Measurements from ENCODE around the gene ZNF792. TPM values are rescaled to one million over a fixed set of nuclear protein-coding genes. Genes with fewer than 3 reads are reported as not detected.
"Not testable (repeated sequence)": the region's sequence is repeated elsewhere in the genome, so short reads cannot be mapped to it uniquely, and the experiment has no call there.

Gene ZNF792
- total RNA-seq, 1 experiment from 2014 or later, result 1.8 TPM

- DNase-seq (ENCODE audit: low read depth), result no peak
Observed at GRCh38 chr19:34972163-34972705, 8.2 kb upstream of the ZNF792 start.

GRCh38 chr19:34970185-34970780 is 6.3 kb upstream of the ZNF792 start:
- not testable (repeated sequence) for DNase-seq (ENCODE audit: low read depth)

- no peak for DNase-seq (ENCODE audit: low read depth)
Observed at GRCh38 chr19:34969721-34970120, 5.7 kb upstream of the ZNF792 start.

DNA sequence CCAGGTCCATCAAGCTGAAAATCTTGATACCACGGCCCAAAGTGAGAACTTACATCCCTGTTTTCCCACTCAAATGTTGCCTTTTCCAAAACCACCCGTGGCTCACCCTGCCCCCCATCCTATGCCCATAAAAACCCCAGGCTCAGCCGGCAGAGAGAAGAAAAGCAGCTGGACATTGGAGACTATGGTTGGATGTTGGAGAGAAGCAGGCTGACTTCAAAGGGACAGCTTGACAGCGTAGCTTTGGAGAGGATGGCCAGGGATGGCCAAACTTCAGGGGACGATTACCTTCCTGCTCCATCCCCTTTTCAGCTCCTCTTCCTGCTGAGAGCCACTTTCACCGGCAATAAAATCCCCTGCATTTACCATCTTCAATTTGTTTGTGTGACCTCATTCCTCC is 3.5 kb upstream of the ZNF792 start:
- no peak for DNase-seq (ENCODE audit: low read depth)

DNA sequence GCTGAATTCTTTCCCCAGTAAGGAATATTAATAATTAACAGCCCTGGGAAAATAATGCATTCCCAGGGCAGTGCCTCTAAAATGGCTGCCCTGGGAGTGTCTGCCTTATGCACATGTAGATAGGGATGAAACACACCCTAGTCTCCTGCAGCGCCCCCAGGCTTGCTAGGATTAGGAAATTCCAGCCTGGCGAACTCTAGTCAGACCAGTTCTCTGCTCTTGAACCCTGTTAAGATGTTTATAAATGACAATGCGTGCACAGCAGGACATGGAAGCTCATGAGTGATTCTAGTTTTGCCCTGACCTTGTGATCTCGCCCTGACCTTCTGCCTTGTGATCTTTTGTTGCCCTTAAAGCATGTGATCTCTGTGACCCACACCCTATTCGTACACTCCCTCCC is 1.5 kb upstream of the ZNF792 start:
- DNase-seq (ENCODE audit: low read depth), result not testable (repeated sequence)

DNA sequence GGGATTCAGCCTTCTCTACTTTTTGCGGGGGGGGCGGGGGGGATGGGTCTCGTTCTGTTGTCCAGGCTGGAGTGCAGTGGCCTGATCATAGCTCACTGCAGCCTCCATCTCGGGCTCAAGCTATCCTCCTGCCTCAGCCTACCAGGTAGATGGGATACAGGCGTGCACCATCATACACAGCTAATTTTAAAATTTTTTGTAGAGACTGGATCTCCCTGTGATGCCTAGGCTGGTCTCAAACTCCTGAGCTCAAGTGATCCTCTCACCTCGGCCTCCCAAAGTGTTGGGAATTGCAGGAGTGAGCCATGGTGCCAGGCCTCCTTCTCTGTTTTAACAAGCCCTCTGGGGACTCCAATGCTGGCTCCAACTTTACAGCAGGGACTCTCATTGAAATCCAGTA is 569 bp upstream of the ZNF792 start:
- no peak for DNase-seq (ENCODE audit: low read depth)

DNA sequence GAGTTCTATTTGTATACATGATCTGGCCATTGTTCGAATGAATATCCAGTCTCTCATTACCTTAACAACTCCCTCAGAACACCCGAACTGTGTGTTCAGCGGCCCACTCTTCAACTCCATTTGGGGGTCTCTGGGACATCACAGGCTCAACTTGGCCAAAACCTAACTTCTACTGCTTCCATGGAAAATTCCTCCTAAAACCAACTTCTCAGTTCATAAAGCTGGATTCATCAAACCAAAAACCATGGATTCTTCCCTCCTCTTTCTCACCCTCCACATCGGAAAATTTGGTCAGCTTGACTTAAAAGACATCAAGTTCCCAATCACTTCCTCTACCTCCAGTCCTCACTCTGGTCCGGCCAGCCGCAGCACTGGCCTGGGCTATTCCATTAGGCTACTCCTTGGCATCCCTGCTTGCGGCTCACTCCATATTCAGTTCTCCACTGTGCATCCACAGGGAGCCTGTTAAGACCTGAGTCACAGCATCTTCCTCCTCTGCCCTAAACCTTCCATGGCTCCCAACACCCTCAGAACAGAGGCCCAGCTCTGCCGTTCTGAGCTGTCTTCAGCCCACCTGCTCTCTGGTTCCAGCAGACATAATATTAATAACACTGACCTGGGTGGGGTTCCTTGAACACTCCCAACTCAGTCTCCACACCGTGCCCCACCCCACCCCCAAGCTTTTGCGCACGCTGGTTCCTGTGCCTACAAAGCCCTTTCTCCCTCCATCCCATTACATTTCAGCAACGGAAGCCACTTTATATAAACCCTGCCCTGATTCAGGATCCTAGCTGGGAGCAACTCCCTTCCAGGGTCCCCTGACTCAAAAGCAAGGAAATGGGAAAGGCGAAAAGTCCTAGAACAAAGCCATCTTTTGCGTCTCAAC is 1.1 kb downstream of the ZNF792 start:
- no peak for DNase-seq (ENCODE audit: low read depth)

DNA sequence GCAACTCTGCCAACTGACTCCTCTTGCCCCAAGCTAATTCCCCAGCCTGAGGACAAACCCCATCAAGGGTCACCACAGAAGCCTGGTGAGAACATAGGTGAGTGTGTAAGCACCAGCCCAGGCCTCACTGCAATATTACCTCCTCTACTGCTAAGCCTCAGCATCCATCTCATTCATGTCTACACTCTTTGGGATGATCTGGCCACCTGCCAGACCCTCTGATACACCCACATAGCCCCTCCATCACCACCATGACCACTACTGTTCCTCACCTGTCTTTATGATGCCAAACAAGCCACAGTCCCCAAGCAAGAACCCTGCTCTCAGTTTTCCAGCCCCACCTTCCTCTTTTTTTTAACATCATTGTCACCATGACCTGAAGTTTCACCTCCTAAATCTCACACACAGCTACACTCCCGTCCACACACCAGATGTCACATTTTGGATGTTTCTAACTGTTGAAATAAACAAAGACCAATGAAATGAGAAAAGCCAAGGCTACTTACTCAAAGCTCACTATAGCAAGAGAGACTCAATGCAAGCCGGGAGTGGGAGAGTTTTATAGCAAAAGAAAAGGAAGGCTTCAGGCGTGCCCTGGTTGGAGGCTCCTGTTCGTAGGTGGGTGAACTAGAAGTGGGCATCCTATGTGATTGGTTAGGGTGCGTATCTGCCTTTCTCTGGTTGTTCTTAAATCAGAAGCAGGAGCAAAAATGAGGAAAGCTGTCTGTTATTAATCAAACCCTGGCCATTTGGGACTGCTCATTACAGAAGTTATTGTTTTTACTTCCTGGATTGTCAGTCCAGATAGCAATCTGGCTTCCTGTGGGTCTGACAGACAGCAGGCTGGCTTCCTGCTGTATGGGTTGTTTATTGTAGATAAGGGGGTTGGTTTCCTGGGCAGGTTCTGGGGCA is 2.0 kb downstream of the ZNF792 start:
- DNase-seq (ENCODE audit: low read depth), result no peak

- DNase-seq (ENCODE audit: low read depth), result peak; percentile 24
Observed at GRCh38 chr19:34960940-34961679, 2.9 kb downstream of the ZNF792 start.

DNA sequence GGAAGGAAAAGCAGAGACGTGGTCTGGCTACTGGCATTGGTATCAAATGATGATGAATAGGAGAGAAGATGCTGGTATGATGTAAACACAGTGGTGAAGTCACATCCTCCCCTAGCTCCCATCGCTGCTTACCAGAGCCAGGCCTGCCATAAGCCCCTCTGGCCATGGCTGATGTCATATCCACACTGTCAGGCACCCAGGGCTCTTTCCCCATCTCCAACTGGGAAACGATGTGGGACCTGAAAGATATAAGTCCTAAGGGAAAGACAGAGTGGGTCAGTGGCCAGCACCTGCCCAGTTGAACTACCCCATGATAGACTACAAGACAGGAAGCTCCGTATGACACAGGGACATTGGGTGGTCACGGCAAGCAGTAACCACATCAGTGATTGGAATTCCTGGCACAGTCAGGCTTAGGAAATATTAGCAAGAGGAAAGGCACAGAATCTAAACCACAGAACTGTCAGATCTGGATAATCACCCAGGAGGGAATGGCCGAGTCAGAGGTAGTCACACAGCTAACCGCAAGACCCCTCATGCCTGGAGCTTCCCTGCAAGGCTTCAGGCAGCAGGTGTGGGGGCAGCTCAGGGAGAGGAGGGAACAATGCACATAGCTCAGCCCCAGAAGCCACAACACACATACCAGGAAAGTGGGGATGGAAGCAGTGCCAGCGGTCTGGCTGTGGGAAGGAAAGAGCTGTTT is 3.8 kb downstream of the ZNF792 start:
- DNase-seq (ENCODE audit: low read depth), result peak; percentile 99

GRCh38 chr19:34959021-34959420 is 5.0 kb downstream of the ZNF792 start:
- DNase-seq (ENCODE audit: low read depth), result no peak

DNA sequence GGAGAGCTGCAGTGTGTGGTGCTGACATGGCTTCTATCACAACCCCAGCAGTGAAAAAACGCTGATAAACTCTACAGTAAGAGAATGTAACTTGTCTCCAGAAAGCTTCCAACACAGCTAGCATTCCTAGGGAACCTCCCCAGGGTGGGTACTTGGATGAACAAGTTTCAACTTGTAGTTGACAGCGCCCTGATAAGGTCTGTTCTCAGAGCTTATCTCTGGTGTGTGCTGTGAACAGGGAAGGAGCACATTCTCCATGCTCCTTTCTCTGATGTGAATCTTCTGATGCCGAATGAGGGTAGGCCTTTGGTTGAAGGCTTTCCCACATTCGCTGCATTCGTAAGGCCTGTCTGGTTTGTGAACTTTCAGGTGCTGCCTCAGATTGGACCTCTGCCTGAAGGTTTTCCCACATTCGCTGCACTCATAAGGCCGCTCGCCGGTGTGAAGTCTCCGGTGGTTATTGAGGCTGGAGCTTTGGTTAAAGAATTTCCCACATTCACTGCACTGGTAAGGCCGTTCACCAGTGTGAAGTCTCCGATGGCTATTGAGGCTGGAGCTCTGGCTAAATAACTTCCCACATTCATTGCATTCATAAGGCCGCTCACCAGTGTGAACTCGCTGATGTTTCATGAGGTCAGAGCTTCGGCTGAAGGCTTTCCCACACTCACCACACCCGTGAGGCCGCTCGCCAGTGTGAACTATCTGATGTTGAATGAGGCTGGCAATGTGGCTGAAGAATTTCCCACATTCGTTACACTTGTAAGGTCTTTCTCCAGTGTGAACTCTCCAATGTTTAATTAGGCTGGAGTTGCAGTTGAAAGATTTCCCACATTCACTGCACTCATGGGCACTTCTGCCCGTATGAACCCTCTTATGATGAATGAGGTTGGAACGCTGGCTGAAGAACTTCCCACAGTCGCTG is 5.9 kb downstream of the ZNF792 start:
- DNase-seq (ENCODE audit: low read depth), result no peak

DNA sequence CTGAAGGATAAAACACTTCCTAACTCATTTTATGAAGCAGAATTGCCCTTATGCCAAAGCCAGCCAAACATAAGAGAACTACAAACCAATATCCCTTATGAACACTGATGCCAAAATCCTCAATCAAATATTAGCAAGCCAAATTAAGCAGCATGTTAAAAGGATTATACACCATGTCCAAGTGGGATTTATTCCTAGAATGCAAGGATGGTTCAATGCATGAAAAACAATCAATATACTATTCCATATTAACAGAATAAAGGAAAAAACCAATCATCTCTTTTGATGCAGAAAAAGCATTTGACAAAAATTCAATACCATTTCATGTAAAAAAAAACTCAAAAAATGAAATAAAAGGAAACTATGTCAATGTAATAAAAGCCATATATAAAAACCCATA is 10.9 kb downstream of the ZNF792 start:
- DNase-seq (ENCODE audit: low read depth), result no peak

DNA sequence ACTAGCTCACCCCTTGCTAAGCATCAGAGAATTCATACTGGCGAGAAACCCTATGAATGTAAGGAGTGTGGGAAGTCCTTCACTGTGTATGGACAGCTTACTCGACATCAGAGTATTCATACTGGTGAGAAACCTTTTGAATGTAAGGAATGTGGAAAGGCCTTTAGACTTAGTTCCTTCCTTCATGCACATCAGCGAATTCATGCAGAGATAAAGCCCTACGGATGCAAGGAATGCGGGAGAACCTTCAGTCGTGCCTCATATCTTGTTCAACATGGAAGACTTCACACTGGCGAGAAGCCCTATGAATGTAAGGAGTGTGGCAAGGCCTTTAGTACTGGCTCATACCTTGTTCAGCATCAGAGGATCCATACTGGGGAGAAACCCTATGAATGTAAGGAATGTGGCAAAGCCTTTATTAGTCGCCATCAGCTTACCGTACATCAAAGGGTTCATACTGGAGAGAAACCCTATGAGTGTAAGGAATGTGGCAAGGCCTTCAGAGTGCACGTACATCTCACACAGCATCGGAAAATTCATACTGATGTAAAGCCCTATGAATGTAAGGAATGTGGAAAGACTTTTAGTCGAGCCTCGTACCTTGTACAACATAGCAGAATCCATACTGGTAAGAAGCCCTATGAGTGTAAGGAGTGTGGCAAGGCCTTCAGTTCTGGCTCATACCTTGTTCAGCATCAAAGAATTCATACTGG is 20.0 kb downstream of the ZNF792 start:
- DNase-seq (ENCODE audit: low read depth), result no peak

GRCh38 chr19:34938886-34939285 is 25.1 kb downstream of the ZNF792 start:
- no peak for DNase-seq (ENCODE audit: low read depth)

- DNase-seq (ENCODE audit: low read depth), result no peak
Observed at GRCh38 chr19:34936184-34936583, 27.8 kb downstream of the ZNF792 start.

DNA sequence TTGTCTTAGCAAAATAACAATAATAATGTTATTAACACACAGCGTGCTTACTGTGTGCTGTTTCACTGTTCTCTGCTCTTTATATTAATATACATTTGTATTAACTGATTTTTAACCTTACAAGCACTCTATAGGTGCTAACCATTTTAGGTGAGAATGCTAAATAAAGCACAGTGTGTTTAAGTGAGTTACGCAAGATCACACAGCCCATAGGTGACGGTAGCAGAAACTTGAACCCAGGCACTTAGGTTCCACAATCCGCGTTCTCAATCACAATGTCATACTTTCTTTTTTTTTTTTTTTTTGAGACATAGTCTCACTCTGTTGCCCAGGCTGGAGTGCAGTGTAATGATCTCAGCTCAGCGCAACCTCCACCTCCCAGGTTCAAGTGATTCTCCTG is 31.5 kb downstream of the ZNF792 start:
- DNase-seq (ENCODE audit: low read depth), result no peak

- peak; percentile 89 for DNase-seq (ENCODE audit: low read depth)
Observed at GRCh38 chr19:34926685-34927375, 37.2 kb downstream of the ZNF792 start, which contains the start of gene ZNF30. Gene ZNF30 (plus strand): TSS chr19:34926903. CDS start chr19:34929948, 3,045 bp downstream.
